Measurements from ENCODE around the gene TMEM248. TPM values are rescaled to one million over a fixed set of nuclear protein-coding genes. Genes with fewer than 3 reads are reported as not detected.

The TMEM248 gene
- total and polyA plus RNA-seq, 2 donors (not counting 3 experiments of a cell fraction or from before 2014, with no cell fraction given) = 107 to 220 TPM

DNA sequence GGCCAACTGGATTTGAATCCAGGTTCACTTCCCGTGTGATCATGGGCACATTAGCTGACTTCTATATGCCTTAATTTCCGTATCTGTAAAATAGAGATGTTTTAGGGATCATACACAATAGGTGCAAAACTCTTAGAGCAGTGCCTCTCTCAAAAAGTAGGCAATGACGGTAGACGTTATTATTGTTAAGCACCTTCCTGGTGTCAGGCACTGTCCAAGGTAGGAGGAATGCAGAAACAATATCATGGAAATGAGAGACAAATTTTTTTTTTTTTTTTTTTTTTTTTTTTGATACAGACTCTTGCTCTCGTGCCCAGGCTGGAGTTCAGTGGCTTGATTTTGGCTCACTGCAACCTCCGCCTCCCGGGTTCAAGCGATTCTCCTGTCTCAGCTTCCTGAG lies 8.1 kb downstream of the TMEM248 start:
- Histone ChIP-seq H3K9me1 (replicated peaks; ENCODE audit: control insufficient read depth, extremely low read depth, insufficient read depth, low read length) (no peaks in the 10 kb centered on the region), H3K27ac (ENCODE audit: insufficient read depth, low read depth, low read length) (no peak overlapping the region), H3K9me3 (replicated peaks; ENCODE audit: control insufficient read depth, insufficient read depth, low read length) (no peaks in the 10 kb centered on the region), H3K4me1 (ENCODE audit: control insufficient read depth, extremely low read depth, insufficient read depth, low read length) (no peaks in the 10 kb centered on the region), H3K36me3 (ENCODE audit: control insufficient read depth in 2 of 2, extremely low read depth in 1 of 2, insufficient read depth in 2 of 2, low read length in 2 of 2) (peaks cover 2% of the 10 kb centered on the region in 2 experiments), H3K79me2 (ENCODE audit: control insufficient read depth, insufficient read depth, low read length) (peaks cover 90% of the 10 kb centered on the region), H3K27me3 (ENCODE audit: control insufficient read depth in 2 of 2, insufficient read depth in 2 of 2, low read length in 2 of 2) (no peaks in the 10 kb centered on the region), H2AFZ (ENCODE audit: low read depth, low read length) (no peak overlapping the region), H3K4me2 (ENCODE audit: insufficient read depth, low read length) (no peak overlapping the region), H3K9ac (replicated peaks; ENCODE audit: extremely low read depth, insufficient read depth, low read length) (no peak overlapping the region), H4K20me1 (replicated peaks; ENCODE audit: control insufficient read depth, extremely low read depth, insufficient read depth, low read length) (peaks cover 12% of the 10 kb centered on the region), H3K4me3 (replicated peaks in 1 of 3; ENCODE audit: insufficient read depth in 1 of 3, low read depth in 1 of 3, low read length in 3 of 3) (no peak overlapping the region)
- TF ChIP-seq EZH2 (IDR thresholded peaks at IDR 0.05; ENCODE audit: borderline replicate concordance, low read depth, low read length, severe bottlenecking) (no peak), FOS (IDR thresholded peaks at IDR 0.05; ENCODE audit: borderline replicate concordance, insufficient read depth, low read length) (no peak), POLR2AphosphoS5 (IDR thresholded peaks at IDR 0.05; ENCODE audit: insufficient read depth, low read depth, low read length) (no peak), MYC (IDR thresholded peaks at IDR 0.05; ENCODE audit: low read depth, low read length) (no peak), POLR2A (IDR thresholded peaks at IDR 0.05; ENCODE audit: low read depth, low read length) (no peak), JUN (IDR thresholded peaks at IDR 0.05; ENCODE audit: borderline replicate concordance, insufficient read depth, insufficient read length, low read depth) (no peak), GATA2 (IDR thresholded peaks at IDR 0.05; ENCODE audit: insufficient read depth, insufficient read length, low read depth, low read length) (no peak)
- BruUV-seq (replicated peaks) = no TSS peak
- DNase-seq (ENCODE audit: low read depth, low spot score) = no peak
- POLR2A ChIA-PET = no interaction called here
- no peak for FAIRE-seq
- intact Hi-C loops (cut with micrococcal nuclease) (loop anchor here (10.0 kb wide), 1 partner anchor 66 kb away; the partner anchor contains the start of genes SBDS and TYW1), dilution Hi-C loops (cut with MboI; ENCODE audit: extremely low pct_ligation_motif_present, low sequenced_read_pairs) (no loop called here)
- CTCF ChIA-PET = no interaction called here

DNA sequence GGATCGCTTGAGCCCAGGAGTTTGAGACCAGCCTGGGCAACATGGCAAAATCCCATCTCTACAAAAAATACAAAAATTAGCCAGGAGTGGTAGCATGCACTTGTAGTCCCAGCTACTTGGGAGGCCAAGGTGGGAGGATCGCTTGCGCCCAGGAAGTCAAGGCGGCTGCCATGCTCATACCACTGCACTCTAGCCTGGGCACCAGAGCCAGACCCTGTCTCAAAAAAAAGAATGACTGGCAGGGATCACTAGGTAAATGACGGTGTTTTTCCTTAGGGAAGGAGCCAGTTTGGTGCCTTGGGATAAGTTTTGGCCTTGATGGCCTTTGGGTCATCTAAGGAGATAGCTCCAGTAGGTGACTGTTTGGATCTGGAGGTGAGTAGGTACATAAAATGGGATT lies 8.9 kb downstream of the TMEM248 start:
- no peak for TF ChIP-seq FOS (IDR thresholded peaks at IDR 0.05; ENCODE audit: borderline replicate concordance, insufficient read depth, low read length)
- no peak for TF ChIP-seq EZH2 (IDR thresholded peaks at IDR 0.05; ENCODE audit: borderline replicate concordance, low read depth, low read length, severe bottlenecking)
- no peak for TF ChIP-seq JUN (IDR thresholded peaks at IDR 0.05; ENCODE audit: borderline replicate concordance, insufficient read depth, insufficient read length, low read depth)
- TF ChIP-seq GATA2 (IDR thresholded peaks at IDR 0.05; ENCODE audit: insufficient read depth, insufficient read length, low read depth, low read length) = no peak
- TF ChIP-seq, protein P1, sequence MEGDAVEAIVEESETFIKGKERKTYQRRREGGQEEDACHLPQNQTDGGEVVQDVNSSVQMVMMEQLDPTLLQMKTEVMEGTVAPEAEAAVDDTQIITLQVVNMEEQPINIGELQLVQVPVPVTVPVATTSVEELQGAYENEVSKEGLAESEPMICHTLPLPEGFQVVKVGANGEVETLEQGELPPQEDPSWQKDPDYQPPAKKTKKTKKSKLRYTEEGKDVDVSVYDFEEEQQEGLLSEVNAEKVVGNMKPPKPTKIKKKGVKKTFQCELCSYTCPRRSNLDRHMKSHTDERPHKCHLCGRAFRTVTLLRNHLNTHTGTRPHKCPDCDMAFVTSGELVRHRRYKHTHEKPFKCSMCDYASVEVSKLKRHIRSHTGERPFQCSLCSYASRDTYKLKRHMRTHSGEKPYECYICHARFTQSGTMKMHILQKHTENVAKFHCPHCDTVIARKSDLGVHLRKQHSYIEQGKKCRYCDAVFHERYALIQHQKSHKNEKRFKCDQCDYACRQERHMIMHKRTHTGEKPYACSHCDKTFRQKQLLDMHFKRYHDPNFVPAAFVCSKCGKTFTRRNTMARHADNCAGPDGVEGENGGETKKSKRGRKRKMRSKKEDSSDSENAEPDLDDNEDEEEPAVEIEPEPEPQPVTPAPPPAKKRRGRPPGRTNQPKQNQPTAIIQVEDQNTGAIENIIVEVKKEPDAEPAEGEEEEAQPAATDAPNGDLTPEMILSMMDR (IDR thresholded peaks at IDR 0.05; ENCODE audit: extremely low read depth in 1 of 2, insufficient read depth in 1 of 2, low read depth in 1 of 2, low read length in 2 of 2) = no peak
- TF ChIP-seq POLR2A (IDR thresholded peaks at IDR 0.05; ENCODE audit: low read depth, low read length) = no peak
- TF ChIP-seq POLR2AphosphoS5 (IDR thresholded peaks at IDR 0.05; ENCODE audit: insufficient read depth, low read depth, low read length) = no peak
- TF ChIP-seq MYC (IDR thresholded peaks at IDR 0.05; ENCODE audit: low read depth, low read length) = no peak
- no peak for TF ChIP-seq MAX (IDR thresholded peaks at IDR 0.05; ENCODE audit: insufficient read depth, insufficient read length)
- no peak overlapping the region for H2AFZ ChIP-seq (ENCODE audit: low read depth, low read length)
- no peak overlapping the region for H3K9ac ChIP-seq (replicated peaks; ENCODE audit: extremely low read depth, insufficient read depth, low read length)
- dilution Hi-C loops (cut with MboI; ENCODE audit: extremely low pct_ligation_motif_present, low sequenced_read_pairs) (no loop called here), intact Hi-C loops (cut with micrococcal nuclease) (loop anchor here (10.0 kb wide), 1 partner anchor 65 kb away; the partner anchor contains the start of genes SBDS and TYW1)
- H3K9me1 ChIP-seq (replicated peaks; ENCODE audit: control insufficient read depth, extremely low read depth, insufficient read depth, low read length) = no peaks in the 10 kb centered on the region
- no peaks in the 10 kb centered on the region for H3K27me3 ChIP-seq (ENCODE audit: control insufficient read depth in 2 of 2, insufficient read depth in 2 of 2, low read length in 2 of 2)
- BruUV-seq (replicated peaks) = no TSS peak
- peaks cover 94% of the 10 kb centered on the region for H3K79me2 ChIP-seq (ENCODE audit: control insufficient read depth, insufficient read depth, low read length)
- no peak overlapping the region for H3K27ac ChIP-seq (ENCODE audit: insufficient read depth, low read depth, low read length)
- CTCF ChIA-PET = no interaction called here
- DNase-seq (ENCODE audit: low read depth, low spot score) (no peak), FAIRE-seq (no peak)
- POLR2A ChIA-PET = no interaction called here
- peaks cover 2% of the 10 kb centered on the region in 2 experiments for H3K36me3 ChIP-seq (ENCODE audit: control insufficient read depth in 2 of 2, extremely low read depth in 1 of 2, insufficient read depth in 2 of 2, low read length in 2 of 2)
- H4K20me1 ChIP-seq (replicated peaks; ENCODE audit: control insufficient read depth, extremely low read depth, insufficient read depth, low read length) = peaks cover 12% of the 10 kb centered on the region
- no peaks in the 10 kb centered on the region for H3K9me3 ChIP-seq (replicated peaks; ENCODE audit: control insufficient read depth, insufficient read depth, low read length)
- H3K4me2 ChIP-seq (ENCODE audit: insufficient read depth, low read length) = no peak overlapping the region
- H3K4me1 ChIP-seq (ENCODE audit: control insufficient read depth, extremely low read depth, insufficient read depth, low read length) = no peaks in the 10 kb centered on the region
- no peak overlapping the region for H3K4me3 ChIP-seq (replicated peaks in 1 of 3; ENCODE audit: insufficient read depth in 1 of 3, low read depth in 1 of 3, low read length in 3 of 3)
